Adipocyte (in vitro differentiated cells): ENCODE data around the gene SLC35E1.
"Not testable (repeated sequence)": the region's sequence is repeated elsewhere in the genome, so short reads cannot be mapped to it uniquely, and the experiment has no call there.

Experiments
- DNase-seq: peaks from one replicate; pipeline ENCODE4 v3.0.0-alpha.2; 2015; ENCODE audit warnings: low read depth
- H3K27me3 ChIP-seq: replicated peaks from 2 replicates; pipeline ENCODE4 v1.7.0; 2013; ENCODE audit warnings: mild to moderate bottlenecking, low read length, moderate library complexity; ENCODE audit not compliant: control insufficient read depth, insufficient read depth
- H3K36me3 ChIP-seq: 2 replicates; pipeline ENCODE4 v1.7.0; 2013; ENCODE audit warnings: low read length, mild to moderate bottlenecking, moderate library complexity; ENCODE audit not compliant: control insufficient read depth, insufficient read depth, severe bottlenecking
- H3K4me1 ChIP-seq: 2 replicates; pipeline ENCODE4 v1.7.0; 2013; ENCODE audit warnings: mild to moderate bottlenecking, low read length, moderate library complexity; ENCODE audit not compliant: control insufficient read depth, insufficient read depth
- H3K4me3 ChIP-seq: 2 replicates; pipeline ENCODE4 v1.7.0; 2013; ENCODE audit warnings: mild to moderate bottlenecking, low read length, moderate library complexity
- H3K9ac ChIP-seq: 2 replicates; pipeline ENCODE4 v1.7.0; 2013; ENCODE audit warnings: mild to moderate bottlenecking, low read length, moderate library complexity
- H3K9me3 ChIP-seq: 2 replicates; pipeline ENCODE4 v1.7.0; 2013; ENCODE audit warnings: mild to moderate bottlenecking, low read length, moderate library complexity; ENCODE audit not compliant: control insufficient read depth

SLC35E1 gene

GRCh38 chr19:16566161-16566560, 6.1 kb downstream of the SLC35E1 start:
- no peak overlapping the region for H3K9ac ChIP-seq
- peaks cover 6% of the 10 kb centered on the region for H3K4me1 ChIP-seq
- no peaks in the 10 kb centered on the region for H3K9me3 ChIP-seq
- H3K36me3 ChIP-seq = peaks cover 67% of the 10 kb centered on the region
- DNase-seq = no peak
- no peak overlapping the region for H3K4me3 ChIP-seq
- no peaks in the 10 kb centered on the region for H3K27me3 ChIP-seq

DNA sequence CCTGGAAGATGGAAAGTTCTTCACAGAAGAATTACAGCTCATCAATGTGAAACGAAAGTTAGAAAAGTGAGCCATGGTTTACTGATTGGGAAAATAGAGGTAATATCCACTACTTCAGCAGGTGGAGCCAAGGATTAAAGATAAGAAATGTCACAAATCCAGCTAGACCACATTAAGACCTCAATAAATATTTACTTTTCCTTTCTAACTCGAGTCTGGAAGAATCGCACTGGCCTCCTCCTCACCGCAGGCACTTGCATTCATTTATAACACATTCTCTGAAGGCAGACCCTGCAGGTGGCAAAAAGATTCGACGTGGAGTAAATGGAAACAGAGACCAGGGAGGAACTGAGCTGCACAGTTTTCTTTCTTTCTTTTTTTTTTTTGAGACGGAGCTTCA, 7.4 kb downstream of the SLC35E1 start:
- Histone ChIP-seq H3K4me1 (no peaks in the 10 kb centered on the region), H3K27me3 (no peaks in the 10 kb centered on the region), H3K36me3 (peaks cover 69% of the 10 kb centered on the region), H3K9me3 (no peaks in the 10 kb centered on the region), H3K4me3 (no peak overlapping the region), H3K9ac (no peak overlapping the region)
- no peak for DNase-seq

- Histone ChIP-seq H3K27me3 (no peaks in the 10 kb centered on the region), H3K4me1 (no peaks in the 10 kb centered on the region), H3K9me3 (no peaks in the 10 kb centered on the region), H3K36me3 (peaks cover 76% of the 10 kb centered on the region), H3K9ac (no peak overlapping the region), H3K4me3 (no peak overlapping the region)
- no peak for DNase-seq
Observed at GRCh38 chr19:16562608-16563025, 9.6 kb downstream of the SLC35E1 start.

GRCh38 chr19:16561382-16561781, 10.8 kb downstream of the SLC35E1 start:
- no peak for DNase-seq
- Histone ChIP-seq H3K9me3 (no peaks in the 10 kb centered on the region), H3K4me3 (no peak overlapping the region), H3K4me1 (no peaks in the 10 kb centered on the region), H3K36me3 (peaks cover 72% of the 10 kb centered on the region), H3K27me3 (no peaks in the 10 kb centered on the region), H3K9ac (no peak overlapping the region)

GRCh38 chr19:16559780-16560276, 12.4 kb downstream of the SLC35E1 start:
- H3K9me3 ChIP-seq = no peaks in the 10 kb centered on the region
- H3K4me1 ChIP-seq = no peaks in the 10 kb centered on the region
- no peak overlapping the region for H3K4me3 ChIP-seq
- H3K9ac ChIP-seq = no peak overlapping the region
- H3K27me3 ChIP-seq = no peaks in the 10 kb centered on the region
- H3K36me3 ChIP-seq = peaks cover 76% of the 10 kb centered on the region
- no peak for DNase-seq

GRCh38 chr19:16554776-16555175, 17.4 kb downstream of the SLC35E1 start:
- H3K36me3 ChIP-seq = peaks cover 72% of the 10 kb centered on the region
- H3K27me3 ChIP-seq = no peaks in the 10 kb centered on the region
- no peak overlapping the region for H3K4me3 ChIP-seq
- H3K4me1 ChIP-seq = no peaks in the 10 kb centered on the region
- no peaks in the 10 kb centered on the region for H3K9me3 ChIP-seq
- H3K9ac ChIP-seq = no peak overlapping the region
- no peak for DNase-seq

DNA sequence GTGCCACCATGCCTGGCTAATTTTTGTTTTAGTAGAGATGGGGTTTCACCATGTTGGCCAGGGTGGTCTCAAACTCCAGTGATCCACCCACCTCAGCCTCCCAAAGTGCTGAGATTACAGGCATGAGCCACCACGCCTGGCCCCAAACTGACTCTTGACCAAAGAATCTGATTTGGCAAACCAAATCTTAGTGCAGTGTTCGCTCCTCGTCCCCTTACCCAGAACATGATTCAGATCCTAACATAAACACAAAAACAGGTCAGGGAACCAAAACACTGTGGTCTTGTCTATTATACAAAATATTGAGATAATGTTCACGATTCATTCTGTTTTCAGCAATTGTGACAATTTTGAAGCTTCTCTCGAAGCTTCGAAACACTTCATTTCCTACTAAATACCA, 20.3 kb downstream of the SLC35E1 start:
- not testable (repeated sequence) for H3K27me3 ChIP-seq, H3K4me3 ChIP-seq, DNase-seq, H3K9ac ChIP-seq, H3K9me3 ChIP-seq, H3K4me1 ChIP-seq
- H3K36me3 ChIP-seq = peaks cover 57% of the 10 kb centered on the region

DNA sequence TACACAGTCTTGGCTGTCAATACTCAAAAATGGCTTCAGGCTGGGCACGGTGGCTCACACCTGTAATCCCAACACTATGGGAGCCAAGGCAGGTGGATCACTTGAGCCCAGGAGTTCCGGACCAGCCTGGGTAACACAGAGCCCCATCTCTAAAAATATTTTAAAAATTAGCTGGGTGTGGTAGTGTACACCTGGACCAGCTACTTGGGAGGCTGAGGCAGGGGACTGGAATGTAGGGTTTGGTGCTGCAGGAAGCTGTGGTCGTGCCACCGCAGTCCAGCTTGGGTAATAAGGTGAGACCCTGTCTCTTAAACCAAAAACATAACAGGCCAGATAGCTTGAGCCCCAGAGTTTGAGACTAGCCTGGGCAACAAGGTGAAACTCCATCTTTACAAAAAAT, 23.3 kb downstream of the SLC35E1 start:
- peaks cover 8% of the 10 kb centered on the region for H3K4me1 ChIP-seq
- no peak overlapping the region for H3K4me3 ChIP-seq
- peaks cover 31% of the 10 kb centered on the region for H3K36me3 ChIP-seq
- H3K9ac ChIP-seq = no peak overlapping the region
- H3K27me3 ChIP-seq = no peaks in the 10 kb centered on the region
- DNase-seq = no peak
- H3K9me3 ChIP-seq = no peaks in the 10 kb centered on the region

DNA sequence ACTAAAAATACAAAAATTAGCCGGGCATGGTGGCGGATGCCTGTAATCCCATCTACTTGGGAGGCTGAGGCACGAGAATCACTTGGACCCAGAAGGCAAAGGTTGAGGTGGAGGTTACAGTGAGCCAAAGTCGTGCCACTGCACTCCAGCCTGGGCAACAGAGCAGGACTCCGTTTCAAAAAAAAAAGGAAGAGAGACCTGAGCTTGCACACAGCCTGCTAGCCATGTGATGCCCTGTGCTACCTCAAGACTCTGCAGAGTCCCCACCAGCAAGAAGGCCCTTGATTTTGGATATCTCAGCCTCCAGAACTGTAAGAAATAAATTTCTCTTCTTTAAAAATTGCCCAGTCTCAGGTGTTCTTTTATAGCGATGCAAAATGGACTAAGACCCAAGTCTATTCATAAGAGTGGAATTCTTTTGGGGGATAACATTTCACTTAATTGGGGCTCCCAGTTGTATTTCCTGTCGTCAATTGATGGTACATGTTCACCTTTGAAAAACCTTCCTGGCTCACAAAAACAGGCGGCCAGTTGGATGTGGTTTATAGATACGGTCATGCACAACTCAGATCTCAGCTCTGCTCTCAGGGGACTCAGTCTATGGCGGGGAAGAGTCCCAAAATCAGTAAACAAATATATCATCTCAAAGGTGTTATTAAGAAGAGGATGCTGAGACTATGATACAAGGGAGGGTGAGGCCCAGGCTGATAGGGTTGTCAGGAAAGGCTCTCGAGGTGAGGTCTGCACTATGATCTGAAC, 27.6 kb downstream of the SLC35E1 start:
- Histone ChIP-seq H3K4me3 (no peak overlapping the region), H3K9me3 (no peaks in the 10 kb centered on the region), H3K36me3 (peaks cover 5% of the 10 kb centered on the region), H3K4me1 (peaks cover 28% of the 10 kb centered on the region), H3K9ac (no peak overlapping the region), H3K27me3 (no peaks in the 10 kb centered on the region)
- no peak for DNase-seq

GRCh38 chr19:16543734-16544133, 28.5 kb downstream of the SLC35E1 start:
- H3K36me3 ChIP-seq, DNase-seq, H3K9me3 ChIP-seq, H3K27me3 ChIP-seq: not testable (repeated sequence)
- peaks cover 27% of the 10 kb centered on the region for H3K4me1 ChIP-seq
- peak overlapping the region; percentile 100 for H3K4me3 ChIP-seq
- peak overlapping the region; percentile 99 for H3K9ac ChIP-seq

DNA sequence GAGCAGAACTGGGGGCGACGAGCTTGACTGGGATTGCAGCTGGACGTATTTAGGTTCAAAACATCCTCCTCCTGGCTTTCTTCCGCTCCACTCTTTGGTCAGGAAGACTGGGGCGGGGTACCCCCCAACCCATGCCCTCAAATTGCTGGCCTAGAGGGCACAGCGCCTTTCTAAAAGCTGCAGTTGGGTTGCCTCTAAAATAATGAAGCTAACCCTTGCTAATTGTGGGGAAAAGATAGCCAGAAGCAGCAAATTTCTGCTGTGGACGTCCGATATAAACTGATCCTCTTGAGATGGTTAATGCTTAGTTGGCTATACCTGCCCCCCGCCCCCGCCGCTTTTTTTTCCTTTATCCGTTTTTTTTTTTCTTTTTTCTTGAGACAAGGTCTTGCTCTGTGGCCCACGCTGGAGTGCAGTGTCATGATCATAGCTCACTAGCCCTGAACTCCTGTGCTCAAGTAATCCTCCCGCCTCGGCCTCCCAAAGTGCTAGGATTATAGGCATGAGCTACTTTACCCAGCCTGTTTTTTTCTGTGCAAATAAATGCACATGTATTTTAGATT, 29.2 kb downstream of the SLC35E1 start:
- peak overlapping the region; percentile 100 for H3K4me3 ChIP-seq
- no peak for DNase-seq
- peaks cover 27% of the 10 kb centered on the region for H3K4me1 ChIP-seq
- H3K36me3 ChIP-seq = peaks cover 9% of the 10 kb centered on the region
- H3K9me3 ChIP-seq = no peaks in the 10 kb centered on the region
- no peaks in the 10 kb centered on the region for H3K27me3 ChIP-seq
- H3K9ac ChIP-seq = peak overlapping the region; percentile 99
